Spleen (tissue), 7 donors: Measurements from ENCODE around the gene C16orf87.

Experiments used
- CTCF ChIP-seq, 11 experiments: fragments of 200-600 bp in 7 of 11; fragments of 450-650 bp in 4 of 11; sonication (generic) in 4 of 11; IDR thresholded peaks in 8 of 11; conservative IDR thresholded peaks in 3 of 11; 1 replicate in 7 of 11; 2 replicates in 4 of 11; pipeline versions ENCODE4 v1.4.0 to v1.8.0; 2016 to 2021; ENCODE audit warnings: antibody characterized with exemption in 11 of 11, inconsistent platforms in 4 of 11, mild to moderate bottlenecking in 1 of 11
- POLR2A ChIP-seq, 3 donors: fragments of 450-650 bp; IDR thresholded peaks; one replicate each; pipeline ENCODE4 v1.5.1; 2017; ENCODE audit warnings: antibody characterized with exemption in 3 of 3, mild to moderate bottlenecking in 1 of 3
- POLR2AphosphoS5 ChIP-seq, 3 donors: sonication (generic); formaldehyde crosslinking; IDR thresholded peaks; one replicate each; pipeline ENCODE4 v1.5.1; 2017; ENCODE audit warnings: antibody characterized with exemption in 3 of 3
- donor health status: DM: no; HTN: no; CAD: no; lungs with moderate emphysema.
- donor health status: DM: no; HTN: no; CAD: no.
- donor health status: DM: no; HTN: no; CAD: no.

GRCh38 chr16:46830417-46830901, 521 bp downstream of the C16orf87 start:
- TF ChIP-seq CTCF (IDR thresholded peaks at IDR 0.05 in 8 of 11, conservative IDR thresholded peaks at IDR 0.05 in 3 of 11) (no peak), POLR2AphosphoS5 (IDR thresholded peaks at IDR 0.05) (no peak), POLR2A (IDR thresholded peaks at IDR 0.05) (no peak)
